T1000 (cell line): Measurements from ENCODE around the gene CREB5.

Experiments used
- DNase-seq: peaks from one replicate; lab custom pipeline; 2025; ENCODE audit warnings: mixed read lengths; lab: John Stamatoyannopoulos, UW

CREB5 gene

DNA sequence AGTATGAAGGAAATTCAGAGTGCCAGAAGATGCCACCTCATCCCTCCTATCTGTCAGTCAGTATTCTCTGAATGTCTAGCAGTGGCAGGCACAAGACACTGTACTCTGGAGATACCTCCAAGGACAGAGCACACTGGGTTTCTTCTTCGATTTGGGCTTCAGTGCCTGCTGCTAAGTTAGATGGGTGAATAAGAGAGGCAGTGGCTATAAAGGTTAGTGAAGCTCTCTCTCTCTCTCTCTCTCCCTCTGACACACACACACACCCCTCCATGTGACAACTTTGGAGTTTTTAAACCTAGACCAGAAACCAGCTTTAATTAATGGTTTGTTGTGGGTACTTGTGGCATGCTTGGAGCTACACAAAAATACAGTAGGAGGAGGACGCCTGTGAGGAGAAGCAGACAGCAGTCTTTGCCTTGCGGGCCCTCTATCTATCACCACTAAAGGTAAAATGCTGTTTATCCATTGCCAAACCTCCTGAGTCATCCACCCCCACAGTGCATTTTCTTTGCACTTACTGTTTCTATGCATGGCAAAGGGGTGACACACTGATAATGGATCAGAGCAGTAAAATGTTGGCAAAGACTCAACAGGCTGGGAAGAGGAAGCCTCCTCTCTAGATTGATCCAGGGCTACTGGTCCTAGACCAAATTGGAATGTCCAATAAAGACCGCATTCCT lies 443.4 kb downstream of the CREB5 start:
- DNase-seq, result peak; percentile 85

- DNase-seq, result no peak
These were observed 444.3 kb downstream of the CREB5 start for GRCh38 chr7:28856656-28857055.

- DNase-seq, result no peak
These were observed 445.9 kb downstream of the CREB5 start for GRCh38 chr7:28858206-28858605.

DNA sequence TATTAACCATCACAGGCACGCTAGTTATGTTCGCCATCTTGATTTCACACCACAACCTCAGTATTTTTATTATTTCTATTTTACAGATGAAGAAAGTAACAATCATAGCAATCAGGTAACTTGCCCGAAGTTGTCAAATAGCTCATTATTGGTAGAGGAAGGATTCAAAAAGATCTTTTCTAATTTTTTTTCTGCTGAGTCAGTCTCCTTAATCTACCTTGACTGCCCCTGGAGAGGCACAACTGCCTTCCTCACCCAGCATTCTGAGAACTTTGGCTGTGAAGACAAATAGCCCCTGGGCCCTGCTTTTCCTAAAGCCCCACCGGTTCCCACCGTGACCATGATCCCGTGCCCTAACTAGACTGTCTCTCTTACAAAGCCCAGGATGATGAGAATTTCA lies 446.6 kb downstream of the CREB5 start:
- DNase-seq, result no peak

DNA sequence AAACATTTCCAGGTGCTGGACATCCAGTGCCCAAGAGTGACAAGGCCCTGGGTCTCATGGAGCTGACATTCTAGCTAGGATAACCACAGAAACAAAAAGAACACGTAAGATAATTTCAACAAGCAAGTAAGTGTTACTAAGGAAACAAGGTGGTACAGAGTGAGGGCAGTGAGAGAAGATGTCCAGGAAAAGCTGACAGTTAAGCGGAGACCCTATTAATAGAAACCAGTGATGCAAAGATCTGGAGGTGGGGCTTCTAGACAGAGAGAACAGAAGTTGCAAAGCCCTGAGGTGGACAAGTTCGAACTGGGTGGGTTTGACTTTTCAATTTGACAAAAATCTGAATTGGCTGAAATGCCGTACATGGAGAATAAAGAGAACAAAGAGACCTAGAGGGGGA lies 449.5 kb downstream of the CREB5 start:
- DNase-seq, result no peak

- no peak for DNase-seq
These were observed 450.4 kb downstream of the CREB5 start for GRCh38 chr7:28862595-28863272.

GRCh38 chr7:28865601-28866144 lies 453.4 kb downstream of the CREB5 start:
- no peak for DNase-seq

- DNase-seq, result no peak
These were observed 456.4 kb downstream of the CREB5 start for GRCh38 chr7:28868712-28869111.

DNA sequence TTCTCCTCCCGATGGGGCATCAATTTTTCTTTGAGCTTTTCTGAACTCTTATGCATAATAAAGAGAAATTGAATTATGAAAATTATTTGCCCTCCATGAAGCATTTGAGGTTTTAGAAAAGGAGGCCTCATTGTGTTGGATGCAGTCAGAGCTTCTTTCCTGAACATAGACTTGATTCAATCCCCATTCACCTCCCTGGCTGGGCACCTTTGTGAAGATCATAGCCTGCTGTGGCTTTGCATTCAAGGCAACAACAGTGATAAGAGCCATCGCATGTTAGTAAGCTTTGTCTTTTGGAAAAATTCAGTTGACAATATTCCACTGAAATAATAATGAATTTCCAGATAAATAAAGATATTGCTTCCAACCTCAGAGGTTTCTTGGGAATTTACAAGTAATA lies 458.8 kb downstream of the CREB5 start:
- DNase-seq, result no peak

- no peak for DNase-seq
These were observed 459.3 kb downstream of the CREB5 start for GRCh38 chr7:28871631-28872030.

DNA sequence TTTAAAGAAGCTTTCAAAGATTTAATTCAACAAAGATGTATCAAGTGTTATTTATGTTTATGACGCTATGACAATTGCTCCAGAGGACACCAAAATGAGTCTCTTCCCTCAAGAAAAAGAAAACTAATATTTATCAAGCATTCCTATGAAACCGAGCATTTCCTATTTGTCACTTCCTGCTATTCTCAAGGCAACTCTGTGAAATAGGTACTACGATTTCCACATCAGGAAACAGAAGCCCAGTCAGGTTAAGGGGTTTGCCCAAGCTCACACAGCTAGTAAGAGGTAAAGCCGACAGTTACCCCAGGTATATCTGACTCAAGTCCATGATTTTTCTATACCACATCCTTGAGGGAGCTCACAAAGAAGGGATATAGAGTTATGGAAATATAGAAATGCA lies 459.9 kb downstream of the CREB5 start:
- DNase-seq, result no peak

DNA sequence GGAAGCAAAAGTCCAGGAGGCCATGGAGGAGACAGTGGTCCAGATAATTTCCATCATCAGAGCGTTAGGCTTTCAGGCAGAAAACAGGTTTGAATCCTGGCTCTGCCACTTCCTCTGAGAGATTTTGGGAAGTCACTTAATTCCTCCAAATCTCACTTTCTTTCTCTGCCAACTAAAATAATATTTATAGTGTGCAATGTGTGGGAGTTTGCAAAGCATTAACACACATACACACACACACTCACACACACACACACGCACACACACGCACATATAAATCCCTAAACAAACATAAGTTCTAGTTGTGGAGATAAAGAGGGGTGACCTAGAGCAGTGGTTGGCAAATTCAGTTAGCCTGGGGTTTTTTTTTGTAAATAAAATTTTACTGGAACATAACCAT lies 461.0 kb downstream of the CREB5 start:
- no peak for DNase-seq

DNA sequence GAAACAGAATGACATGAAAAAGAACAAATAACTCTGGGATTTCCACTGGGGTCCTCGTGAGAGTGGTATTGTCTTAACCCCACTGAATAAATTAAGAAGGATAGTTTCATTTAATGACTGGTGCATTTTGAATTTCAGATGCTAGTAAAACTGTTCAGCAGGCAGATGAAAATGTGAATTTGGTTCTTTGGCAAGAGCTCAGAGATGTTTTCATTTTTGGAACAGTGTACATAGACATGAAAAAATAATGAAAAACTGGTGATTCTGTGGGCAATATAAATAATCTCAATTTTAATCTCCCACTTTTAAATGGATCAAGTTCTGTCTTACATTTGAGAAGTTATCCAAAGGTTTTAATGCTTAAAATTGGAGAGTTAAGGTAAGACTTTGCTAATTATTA lies 461.7 kb downstream of the CREB5 start:
- DNase-seq, result no peak
